GM19351 (cell line): ENCODE data around the gene TCHH.

ENCODE experiments used
- ATAC-seq: cut with Tn5 transposase; IDR thresholded peaks from one replicate; pipeline ENCODE4 v1.9.1; 2021; ENCODE audit warnings: mild to moderate bottlenecking, moderate library complexity; ENCODE audit not compliant: unreplicated experiment

TCHH gene

DNA sequence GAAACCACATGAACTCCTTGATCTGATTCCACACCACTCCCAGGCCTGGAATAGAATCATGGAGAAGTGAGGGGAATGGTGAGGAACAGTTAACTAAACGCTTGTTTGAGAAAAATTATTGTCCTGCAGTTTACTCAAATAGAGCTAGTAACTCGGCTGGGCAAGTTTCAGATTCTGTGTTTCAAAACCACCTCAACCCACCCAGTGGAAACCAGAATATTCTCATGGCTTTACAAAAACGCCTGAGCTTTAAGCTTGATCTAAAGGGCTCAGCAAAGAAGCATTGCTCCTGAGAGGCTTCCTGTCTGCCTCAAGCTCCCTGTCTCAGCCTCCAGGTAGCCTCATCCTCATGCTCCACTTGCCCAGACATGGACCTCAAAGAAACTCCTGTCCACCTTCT is 42.9 kb downstream of the TCHH start:
- no peak for ATAC-seq

GRCh38 chr1:152071123-152071522 is 44.1 kb downstream of the TCHH start:
- no peak for ATAC-seq

DNA sequence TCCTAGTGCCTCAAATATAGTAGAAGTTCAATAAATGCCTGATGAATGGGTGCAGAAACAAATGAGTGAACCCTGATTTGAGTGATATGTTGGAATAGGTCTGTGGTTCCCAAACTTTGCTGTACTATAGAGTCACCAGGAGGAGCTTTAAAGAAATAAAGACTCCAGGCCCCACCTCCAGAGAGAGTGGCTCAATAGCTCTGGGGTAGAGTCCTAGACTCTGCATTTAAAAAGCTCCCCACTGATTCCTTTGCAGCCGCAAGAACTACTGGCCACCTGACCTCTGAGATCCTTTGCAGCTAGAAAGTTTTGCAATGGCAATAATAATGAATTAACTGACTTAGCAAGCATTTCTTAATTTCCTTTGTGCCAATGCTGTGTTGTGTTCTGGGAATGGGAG is 47.3 kb downstream of the TCHH start:
- no peak for ATAC-seq

GRCh38 chr1:152067150-152067549 is 48.1 kb downstream of the TCHH start:
- no peak for ATAC-seq

- no peak for ATAC-seq
Observed at GRCh38 chr1:152061952-152062351, 53.3 kb downstream of the TCHH start.
